GM12892 (cell line): ENCODE measurements around the gene SIK3.

Source experiments
- POLR2A ChIP-seq: IDR thresholded peaks from 2 replicates; pipeline ENCODE4 v1.6.1; 2011; ENCODE audit warnings: low read depth, low read length, control low read depth
- TAF1 ChIP-seq: IDR thresholded peaks from 2 replicates; pipeline ENCODE4 v1.6.1; 2011; ENCODE audit warnings: low read depth, mild to moderate bottlenecking, control low read depth, low read length, borderline replicate concordance

- TF ChIP-seq POLR2A (no peak), TAF1 (no peak)
Measured at GRCh38 chr11:117128289-117128688, 30.1 kb upstream of the SIK3 start.
